ENCODE data around the gene SORCS2.

DNA sequence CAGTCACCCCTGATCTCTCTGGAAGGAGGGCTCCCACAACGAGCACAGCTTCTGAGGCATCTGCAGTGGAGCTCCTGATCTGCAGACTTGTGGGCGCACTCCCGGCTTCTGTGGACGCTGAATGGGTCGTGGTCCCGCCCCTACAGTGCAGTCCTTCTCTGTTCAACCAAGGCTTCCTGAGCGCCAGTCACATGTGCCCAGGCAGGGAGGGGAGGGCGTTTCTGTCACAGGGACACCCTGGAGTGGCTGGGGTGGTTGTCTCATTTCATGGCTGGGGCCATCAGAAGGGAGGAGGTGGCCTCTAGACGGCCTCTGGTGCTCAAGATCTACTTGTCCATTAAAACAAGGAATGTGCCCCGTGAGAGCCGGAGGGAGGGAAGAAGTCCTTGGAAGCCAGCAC lies 309.5 kb downstream of the SORCS2 start:
- no peak for TF ChIP-seq POLR2A (IDR thresholded peaks at IDR 0.05; ENCODE audit: low read length)
- no peak for TF ChIP-seq GATA1 (IDR thresholded peaks at IDR 0.05; ENCODE audit: low read depth, low read length)
